Thymus (tissue), 11 donors: ENCODE data around the gene VANGL2. TPM values are rescaled to one million over a fixed set of nuclear protein-coding genes. Genes with fewer than 3 reads are reported as not detected.

Source experiments
- DNase-seq, 9 donors: peaks; one replicate each; pipeline ENCODE4 v3.0.0-alpha.2; 2013; ENCODE audit warnings: low spot score in 9 of 9, low read depth in 6 of 9, missing footprints in 1 of 9
- H3K27ac ChIP-seq, 2 donors: one replicate each; pipeline ENCODE4 v1.5.1; 2013; ENCODE audit warnings: control low read depth in 1 of 2, low read depth in 1 of 2, low read length in 1 of 2, mild to moderate bottlenecking in 1 of 2, moderate library complexity in 1 of 2
- H3K27me3 ChIP-seq, 2 donors: one replicate each; pipeline ENCODE4 v1.5.1; 2013; ENCODE audit warnings: low read length in 1 of 2; ENCODE audit not compliant: control insufficient read depth in 2 of 2, insufficient read depth in 1 of 2
- H3K36me3 ChIP-seq, 2 donors: one replicate each; pipeline ENCODE4 v1.5.1; 2013; ENCODE audit warnings: low read length in 1 of 2, mild to moderate bottlenecking in 1 of 2, moderate library complexity in 1 of 2; ENCODE audit not compliant: control insufficient read depth in 2 of 2, insufficient read depth in 2 of 2
- H3K4me1 ChIP-seq, 2 donors: one replicate each; pipeline ENCODE4 v1.5.1; 2013; ENCODE audit warnings: low read length in 2 of 2; ENCODE audit not compliant: control insufficient read depth in 2 of 2, insufficient read depth in 2 of 2
- H3K4me3 ChIP-seq, 2 donors: one replicate each; pipeline ENCODE4 v1.5.1; 2013; ENCODE audit warnings: low read length in 2 of 2, control low read depth in 1 of 2, mild to moderate bottlenecking in 1 of 2
- H3K9me3 ChIP-seq, 2 donors: one replicate each; pipeline ENCODE4 v1.5.1; 2013; ENCODE audit warnings: low read length in 1 of 2, mild to moderate bottlenecking in 1 of 2; ENCODE audit not compliant: control insufficient read depth in 2 of 2, insufficient read depth in 1 of 2
- WGBS: extraction: QIAGEN DNeasy Blood & Tissue Kit; methylation state at CpG from one replicate; pipeline ENCODE4 v1.1.7; 2013; 5-methylcytosine and 5-hydroxymethylcytosine counted together
- polyA plus RNA-seq: library from polyadenylated mRNA; stranded (reverse); fragments of 200-250 nt; gene quantifications from one replicate; pipeline ENCODE4 v1.2.3, GENCODE V29; 2013
- total RNA-seq: library from RNA; stranded (reverse); fragments of 120-200 nt; gene quantifications from one replicate; pipeline ENCODE4 v1.2.4, GENCODE V29; 2013
- donor health status: healthy.

Gene VANGL2
- total and polyA plus RNA-seq, 2 donors, result 2.0 to 5.6 TPM

GRCh38 chr1:160438317-160438918, 38.1 kb downstream of the VANGL2 start:
- H3K4me1 ChIP-seq, result peaks cover 2 to 7% of the 10 kb centered on the region in 2 donors
- WGBS, result 90% methylated on average over 4 of the region's 4 CpGs
- no peak for DNase-seq
- peak overlapping the region in 1 of 2 donors; percentile 36 for H3K27ac ChIP-seq
- H3K27me3 ChIP-seq, result no peaks in the 10 kb centered on the region
- no peaks in the 10 kb centered on the region for H3K9me3 ChIP-seq
- peak overlapping the region; percentile 21 to 32 for H3K4me3 ChIP-seq
- no peaks in the 10 kb centered on the region for H3K36me3 ChIP-seq

DNA sequence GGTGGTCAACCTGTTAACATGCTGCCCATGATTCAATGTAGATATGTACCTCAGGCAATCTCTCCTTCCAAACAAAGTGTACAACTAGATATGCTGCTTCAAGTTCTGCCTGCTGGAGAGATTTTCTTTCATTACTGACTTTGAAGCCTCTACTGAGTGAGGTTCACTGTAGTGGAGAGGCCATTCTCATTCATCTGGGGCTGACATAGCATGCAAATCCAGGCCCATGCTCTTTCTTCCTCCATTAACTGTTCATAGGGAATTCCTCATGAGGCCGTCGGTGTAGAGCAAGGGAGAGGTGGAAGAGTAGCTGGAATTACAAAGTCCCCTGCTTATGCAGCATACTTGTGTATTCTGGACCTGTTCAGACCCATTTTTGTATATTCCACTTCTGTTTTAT, 38.6 kb downstream of the VANGL2 start:
- WGBS, result over 99% methylated on average over 2 of the region's 2 CpGs
- Histone ChIP-seq H3K36me3 (no peaks in the 10 kb centered on the region), H3K4me1 (peaks cover 2 to 7% of the 10 kb centered on the region in 2 donors), H3K4me3 (no peak overlapping the region), H3K27ac (no peak overlapping the region), H3K9me3 (no peaks in the 10 kb centered on the region), H3K27me3 (no peaks in the 10 kb centered on the region)
- DNase-seq, result peak in 1 of 9 donors; percentile 33

DNA sequence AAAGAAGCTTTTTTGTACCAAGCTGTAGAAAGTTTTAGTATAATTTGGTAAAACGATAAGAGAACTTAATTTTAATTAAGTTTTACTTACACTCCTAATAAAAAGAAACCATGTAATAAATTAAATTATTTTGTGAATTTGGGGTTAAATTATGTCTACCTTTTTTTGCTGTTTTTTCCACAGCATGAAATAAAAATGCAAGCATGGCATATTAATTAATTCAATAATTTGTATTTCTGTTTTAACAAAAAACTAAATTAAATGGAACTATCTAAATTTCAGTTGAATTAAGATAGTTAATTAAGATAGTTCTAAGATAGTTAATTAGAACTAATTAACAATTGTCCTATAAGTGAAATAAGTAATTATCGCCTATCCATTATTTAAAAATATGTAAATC, 39.4 kb downstream of the VANGL2 start:
- no peak for DNase-seq
- H3K27me3 ChIP-seq, result no peaks in the 10 kb centered on the region
- no peaks in the 10 kb centered on the region for H3K36me3 ChIP-seq
- no peak overlapping the region for H3K27ac ChIP-seq
- H3K4me3 ChIP-seq, result no peak overlapping the region
- peaks cover 2 to 7% of the 10 kb centered on the region in 2 donors for H3K4me1 ChIP-seq
- 67% methylated on average over 2 of the region's 2 CpGs for WGBS
- H3K9me3 ChIP-seq, result no peaks in the 10 kb centered on the region

- no peaks in the 10 kb centered on the region for H3K27me3 ChIP-seq
- no peak overlapping the region for H3K4me3 ChIP-seq
- peaks cover 5 to 10% of the 10 kb centered on the region in 2 donors for H3K4me1 ChIP-seq
- no peaks in the 10 kb centered on the region for H3K9me3 ChIP-seq
- WGBS, result 33% methylated on average over 8 of the region's 8 CpGs
- H3K27ac ChIP-seq, result peak overlapping the region; percentile 46 to 55
- no peaks in the 10 kb centered on the region for H3K36me3 ChIP-seq
- peak in 1 of 9 donors; percentile 24 for DNase-seq
These were observed 46.7 kb downstream of the VANGL2 start for GRCh38 chr1:160446945-160447600.

- no peak overlapping the region for H3K27ac ChIP-seq
- H3K4me1 ChIP-seq, result peaks cover 5 to 10% of the 10 kb centered on the region in 2 donors
- H3K27me3 ChIP-seq, result no peaks in the 10 kb centered on the region
- no peak overlapping the region for H3K4me3 ChIP-seq
- H3K36me3 ChIP-seq, result no peaks in the 10 kb centered on the region
- DNase-seq, result no peak
- H3K9me3 ChIP-seq, result no peaks in the 10 kb centered on the region
- 97% methylated on average over 2 of the region's 2 CpGs for WGBS
These were observed 49.1 kb downstream of the VANGL2 start for GRCh38 chr1:160449494-160449893.

- no peak for DNase-seq
- no peak overlapping the region for H3K27ac ChIP-seq
These were observed 50.9 kb downstream of the VANGL2 start for GRCh38 chr1:160451119-160451858.

DNA sequence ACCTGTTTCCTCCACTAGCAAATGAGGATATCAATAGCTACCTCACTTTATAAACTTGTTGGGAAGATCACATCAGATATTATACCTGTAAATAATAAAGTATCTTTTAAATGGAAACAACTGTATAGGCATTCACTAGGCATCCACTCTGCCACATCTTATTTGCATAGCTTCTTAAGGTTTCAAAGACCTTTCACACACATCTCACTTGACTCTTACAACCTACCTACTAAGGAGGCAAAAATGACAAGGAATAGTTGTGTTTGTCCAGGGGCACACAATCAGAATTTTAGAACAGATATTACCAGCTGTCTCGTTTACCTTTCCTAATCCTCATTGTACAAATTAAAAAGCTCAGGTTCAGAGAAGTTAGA, 51.5 kb downstream of the VANGL2 start:
- Histone ChIP-seq H3K36me3 (no peaks in the 10 kb centered on the region), H3K27me3 (no peaks in the 10 kb centered on the region), H3K4me1 (peaks cover 5 to 9% of the 10 kb centered on the region in 2 donors), H3K4me3 (no peak overlapping the region), H3K27ac (no peak overlapping the region), H3K9me3 (no peaks in the 10 kb centered on the region)
- no peak for DNase-seq
- WGBS, result 97% methylated on average over 1 of the region's 1 CpG

More at GRCh38 chr1:160451119-160451858, 50.9 kb downstream of the VANGL2 start:
- H3K9me3 ChIP-seq, result no peaks in the 10 kb centered on the region
- H3K4me3 ChIP-seq, result no peak overlapping the region
- WGBS, result 91% methylated on average over 7 of the region's 7 CpGs
- no peaks in the 10 kb centered on the region for H3K27me3 ChIP-seq
- H3K36me3 ChIP-seq, result no peaks in the 10 kb centered on the region
- peaks cover 5 to 10% of the 10 kb centered on the region in 2 donors for H3K4me1 ChIP-seq

DNA sequence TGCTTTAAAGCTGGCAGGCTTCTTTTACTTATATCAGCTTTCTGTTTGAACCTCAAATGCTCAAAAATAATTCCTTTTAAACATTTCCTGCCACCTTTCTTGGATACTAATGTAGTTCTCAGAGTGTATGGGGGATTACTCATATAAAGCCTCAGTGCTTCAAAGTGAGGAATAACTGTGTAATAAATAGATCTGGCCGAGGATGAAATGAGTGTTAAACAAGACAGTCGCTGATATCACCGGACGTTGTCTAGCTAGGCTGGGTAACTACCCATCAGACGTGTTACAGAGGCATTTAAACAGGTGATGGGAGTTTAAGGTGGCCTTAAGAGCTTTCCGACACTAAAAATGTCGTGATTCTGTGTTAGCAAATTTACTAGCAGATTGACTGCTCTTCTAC, 53.1 kb downstream of the VANGL2 start:
- Histone ChIP-seq H3K9me3 (no peaks in the 10 kb centered on the region), H3K36me3 (no peaks in the 10 kb centered on the region), H3K27me3 (no peaks in the 10 kb centered on the region), H3K4me3 (no peak overlapping the region), H3K4me1 (no peaks in the 10 kb centered on the region), H3K27ac (no peak overlapping the region)
- DNase-seq, result no peak
- 96% methylated on average over 7 of the region's 7 CpGs for WGBS
